WTC11 (cell line): ENCODE data around the gene GGCX. TPM values are rescaled to one million over a fixed set of nuclear protein-coding genes. Genes with fewer than 3 reads are reported as not detected.

Experiments
- ATAC-seq: fragments of 200-7000 bp; cut with Tn5 transposase; 2 replicates; pipeline ENCODE4 v1.10.0; 2021; ENCODE audit warnings: mild to moderate bottlenecking, moderate library complexity
- CTCF ChIA-PET: fragments of 300-600 bp; sonication (Branson Sonifier 250); formaldehyde crosslinking; loops from one replicate; lab custom pipeline; 2021; ENCODE audit warnings: antibody characterized with exemption; lab: Charles Lee
- POLR2A ChIA-PET: fragments of 350-600 bp; sonication (Branson Sonifier 250); formaldehyde crosslinking; loops from one replicate; lab custom pipeline; 2021; ENCODE audit warnings: antibody characterized with exemption; lab: Charles Lee
- DNase-seq: peaks from one replicate; pipeline ENCODE4 v3.0.0; 2021; ENCODE audit warnings: low spot score
- H3K27ac Mint-ChIP-seq: 2 replicates; pipeline ENCODE4 v1.8.0; 2021; ENCODE audit warnings: mixed read lengths
- H3K27me3 Mint-ChIP-seq: 2 replicates; pipeline ENCODE4 v1.8.0; 2021; ENCODE audit warnings: low read depth, mild to moderate bottlenecking, moderate library complexity, mixed read lengths
- H3K36me3 Mint-ChIP-seq: 2 replicates; pipeline ENCODE4 v1.8.0; 2021; ENCODE audit warnings: mixed read lengths
- H3K4me1 Mint-ChIP-seq: 2 replicates; pipeline ENCODE4 v1.8.0; 2022; ENCODE audit warnings: mixed read lengths
- H3K4me3 Mint-ChIP-seq: 2 replicates; pipeline ENCODE4 v1.8.0; 2021; ENCODE audit warnings: mild to moderate bottlenecking, moderate library complexity, mixed read lengths
- H3K9me3 Mint-ChIP-seq: 2 replicates; pipeline ENCODE4 v1.8.0; 2021; ENCODE audit warnings: mixed read lengths
- ATF1 ChIP-seq: sonication (generic); formaldehyde crosslinking; IDR thresholded peaks from 2 replicates; pipeline ENCODE4 v1.8.1; 2023; ENCODE audit warnings: mild to moderate bottlenecking, moderate library complexity, missing genetic modification reagents
- CBFB ChIP-seq: sonication (generic); formaldehyde crosslinking; IDR thresholded peaks from 2 replicates; pipeline ENCODE4 v1.8.1; 2022; ENCODE audit warnings: mild to moderate bottlenecking, low read depth, missing genetic modification reagents
- ELF4 ChIP-seq: sonication (generic); formaldehyde crosslinking; IDR thresholded peaks from 2 replicates; pipeline ENCODE4 v1.8.1; 2022; ENCODE audit warnings: low read depth, mild to moderate bottlenecking, moderate library complexity, missing genetic modification reagents
- EMX1 ChIP-seq: fragments of 250-450 bp; sonication (Bioruptor Pico); IDR thresholded peaks from 2 replicates; pipeline ENCODE4 v1.8.0; 2021; ENCODE audit warnings: mild to moderate bottlenecking
- FOXJ3 ChIP-seq: sonication (generic); formaldehyde crosslinking; IDR thresholded peaks from 2 replicates; pipeline ENCODE4 v1.9.0; 2021; ENCODE audit warnings: missing genetic modification reagents, mild to moderate bottlenecking, borderline replicate concordance
- FOXK1 ChIP-seq: sonication (generic); formaldehyde crosslinking; IDR thresholded peaks from 2 replicates; pipeline ENCODE4 v1.8.0; 2022; ENCODE audit warnings: mild to moderate bottlenecking, moderate library complexity, missing genetic modification reagents
- JAZF1 ChIP-seq: fragments of 250-450 bp; sonication (Bioruptor Pico); IDR thresholded peaks from 2 replicates; pipeline ENCODE4 v1.9.0; 2021; ENCODE audit warnings: moderate library complexity, mild to moderate bottlenecking, inconsistent platforms
- NFYB ChIP-seq: sonication (generic); formaldehyde crosslinking; conservative IDR thresholded peaks from 2 replicates; pipeline ENCODE4 v1.8.0; 2022; ENCODE audit warnings: low read depth, missing genetic modification reagents
- OVOL2 ChIP-seq: fragments of 250-450 bp; sonication (Bioruptor Pico); IDR thresholded peaks from 2 replicates; pipeline ENCODE4 v1.9.0; 2021; ENCODE audit warnings: mild to moderate bottlenecking, borderline replicate concordance
- SOX15 ChIP-seq: fragments of 250-450 bp; sonication (Bioruptor Pico); IDR thresholded peaks from 2 replicates; pipeline ENCODE4 v1.9.0; 2021; ENCODE audit warnings: mild to moderate bottlenecking
- TEAD4 ChIP-seq: sonication (generic); formaldehyde crosslinking; IDR thresholded peaks from 2 replicates; pipeline ENCODE4 v1.8.0; 2022; ENCODE audit warnings: mild to moderate bottlenecking, missing genetic modification reagents
- TP53 ChIP-seq: sonication (generic); formaldehyde crosslinking; IDR thresholded peaks from 2 replicates; pipeline ENCODE4 v1.8.1; 2023; ENCODE audit warnings: mild to moderate bottlenecking, missing genetic modification reagents
- ZBTB21 ChIP-seq: sonication (generic); formaldehyde crosslinking; IDR thresholded peaks from 2 replicates; pipeline ENCODE4 v1.8.1; 2023; ENCODE audit warnings: mild to moderate bottlenecking, missing genetic modification reagents, borderline replicate concordance
- ZNF416 ChIP-seq: fragments of 250-450 bp; sonication (Bioruptor Pico); IDR thresholded peaks from 2 replicates; pipeline ENCODE4 v1.9.0; 2021; ENCODE audit warnings: mild to moderate bottlenecking, inconsistent platforms
- ZNF671 ChIP-seq: fragments of 250-450 bp; sonication (Bioruptor Pico); IDR thresholded peaks from 2 replicates; pipeline ENCODE4 v1.8.0; 2021; ENCODE audit warnings: mild to moderate bottlenecking
- total RNA-seq: library from RNA; stranded (reverse); gene quantifications from 3 replicates; pipeline ENCODE4 v1.2.3, GENCODE V29; 2021
- TF ChIP-seq, protein P1 (sequence below): fragments of 250-450 bp; sonication (Bioruptor Pico); IDR thresholded peaks from 2 replicates; pipeline ENCODE4 v1.9.0; 2021; ENCODE audit warnings: mild to moderate bottlenecking, borderline replicate concordance
- TF ChIP-seq, protein P2 (sequence below): fragments of 250-450 bp; sonication (Bioruptor Pico); IDR thresholded peaks from 2 replicates; pipeline ENCODE4 v2.1.2; 2022; ENCODE audit warnings: mild to moderate bottlenecking, moderate library complexity
- TF ChIP-seq, protein P3 (sequence below): sonication (generic); formaldehyde crosslinking; IDR thresholded peaks from 2 replicates; pipeline ENCODE4 v1.8.0; 2022; ENCODE audit warnings: missing genetic modification reagents
- TF ChIP-seq, protein P4 (sequence below): sonication (generic); formaldehyde crosslinking; IDR thresholded peaks from 2 replicates; pipeline ENCODE4 v1.8.1; 2023; ENCODE audit warnings: mild to moderate bottlenecking, missing genetic modification reagents
- TF ChIP-seq, protein P5 (sequence below): sonication (generic); formaldehyde crosslinking; IDR thresholded peaks from 2 replicates; pipeline ENCODE4 v1.8.1; 2023; ENCODE audit warnings: mild to moderate bottlenecking, moderate library complexity, missing genetic modification reagents

The GGCX gene
- total RNA-seq, 1 experiment from 2014 or later, result 40.9 TPM

DNA sequence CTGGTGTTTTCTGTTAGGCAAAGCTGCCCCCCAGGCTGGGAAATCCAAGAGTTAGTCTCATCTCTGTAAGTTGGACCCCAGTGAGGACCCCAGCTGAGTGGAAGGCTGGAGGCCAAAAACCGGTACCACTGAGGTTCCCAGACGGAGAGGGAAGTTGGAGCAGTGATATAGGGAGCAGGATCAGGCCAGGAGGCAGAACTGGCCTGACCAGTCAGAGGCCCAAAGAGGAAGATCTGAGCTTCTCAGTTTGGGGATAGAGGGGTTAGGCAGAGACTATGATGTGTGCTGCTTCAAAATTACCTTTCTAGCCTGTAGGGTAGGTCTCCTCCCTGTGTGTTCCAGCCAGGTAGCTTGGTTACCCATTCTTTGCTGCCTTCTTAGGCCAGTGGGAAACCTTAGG is 29.7 kb upstream of the GGCX start (continued):
- TF ChIP-seq, protein P1, sequence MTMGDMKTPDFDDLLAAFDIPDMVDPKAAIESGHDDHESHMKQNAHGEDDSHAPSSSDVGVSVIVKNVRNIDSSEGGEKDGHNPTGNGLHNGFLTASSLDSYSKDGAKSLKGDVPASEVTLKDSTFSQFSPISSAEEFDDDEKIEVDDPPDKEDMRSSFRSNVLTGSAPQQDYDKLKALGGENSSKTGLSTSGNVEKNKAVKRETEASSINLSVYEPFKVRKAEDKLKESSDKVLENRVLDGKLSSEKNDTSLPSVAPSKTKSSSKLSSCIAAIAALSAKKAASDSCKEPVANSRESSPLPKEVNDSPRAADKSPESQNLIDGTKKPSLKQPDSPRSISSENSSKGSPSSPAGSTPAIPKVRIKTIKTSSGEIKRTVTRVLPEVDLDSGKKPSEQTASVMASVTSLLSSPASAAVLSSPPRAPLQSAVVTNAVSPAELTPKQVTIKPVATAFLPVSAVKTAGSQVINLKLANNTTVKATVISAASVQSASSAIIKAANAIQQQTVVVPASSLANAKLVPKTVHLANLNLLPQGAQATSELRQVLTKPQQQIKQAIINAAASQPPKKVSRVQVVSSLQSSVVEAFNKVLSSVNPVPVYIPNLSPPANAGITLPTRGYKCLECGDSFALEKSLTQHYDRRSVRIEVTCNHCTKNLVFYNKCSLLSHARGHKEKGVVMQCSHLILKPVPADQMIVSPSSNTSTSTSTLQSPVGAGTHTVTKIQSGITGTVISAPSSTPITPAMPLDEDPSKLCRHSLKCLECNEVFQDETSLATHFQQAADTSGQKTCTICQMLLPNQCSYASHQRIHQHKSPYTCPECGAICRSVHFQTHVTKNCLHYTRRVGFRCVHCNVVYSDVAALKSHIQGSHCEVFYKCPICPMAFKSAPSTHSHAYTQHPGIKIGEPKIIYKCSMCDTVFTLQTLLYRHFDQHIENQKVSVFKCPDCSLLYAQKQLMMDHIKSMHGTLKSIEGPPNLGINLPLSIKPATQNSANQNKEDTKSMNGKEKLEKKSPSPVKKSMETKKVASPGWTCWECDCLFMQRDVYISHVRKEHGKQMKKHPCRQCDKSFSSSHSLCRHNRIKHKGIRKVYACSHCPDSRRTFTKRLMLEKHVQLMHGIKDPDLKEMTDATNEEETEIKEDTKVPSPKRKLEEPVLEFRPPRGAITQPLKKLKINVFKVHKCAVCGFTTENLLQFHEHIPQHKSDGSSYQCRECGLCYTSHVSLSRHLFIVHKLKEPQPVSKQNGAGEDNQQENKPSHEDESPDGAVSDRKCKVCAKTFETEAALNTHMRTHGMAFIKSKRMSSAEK (CRISPR knock-in tag), result no peak

DNA sequence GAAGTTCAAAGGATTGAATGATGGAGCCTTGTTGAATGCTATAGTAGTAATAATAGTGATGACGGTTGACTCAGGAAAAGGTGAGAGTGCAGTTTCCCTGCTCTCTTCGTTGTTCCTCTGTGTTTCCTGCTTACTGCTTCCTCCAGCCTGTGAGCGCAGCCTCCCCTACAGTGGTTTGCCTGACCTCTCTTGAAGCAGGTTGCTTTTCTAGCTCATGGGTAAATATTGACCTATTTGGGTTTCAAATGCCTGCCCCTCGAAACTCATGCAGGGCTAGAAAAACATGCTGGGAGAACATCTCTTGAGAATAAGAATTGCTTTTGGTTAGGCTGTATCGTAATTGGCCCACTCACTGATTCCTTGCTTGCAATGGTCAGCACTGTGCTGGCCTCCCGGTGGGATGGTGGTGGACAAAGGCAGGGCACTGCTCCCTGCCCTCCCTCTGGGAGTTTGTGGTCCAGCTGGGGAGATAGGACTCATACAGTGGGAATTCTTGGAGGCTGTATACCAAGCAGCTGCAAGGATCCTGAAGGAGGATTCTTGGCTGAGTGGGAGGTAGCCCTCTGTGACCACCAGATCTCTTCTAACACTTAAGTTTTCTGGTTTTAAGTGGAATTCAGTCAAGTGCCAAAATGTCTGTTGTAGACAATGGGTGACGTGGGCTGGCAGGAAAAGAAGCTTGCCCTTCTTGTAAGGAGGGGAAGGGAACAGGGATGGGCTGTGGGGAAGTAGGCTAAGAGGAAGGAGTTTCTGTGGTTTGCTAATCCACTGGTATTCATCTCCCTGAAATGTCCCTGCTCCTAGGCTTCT is 28.9 kb upstream of the GGCX start:
- CTCF ChIA-PET, result no interaction called here
- Mint-ChIP-seq H3K4me3 (no peak overlapping the region), H3K9me3 (no peaks in the 10 kb centered on the region), H3K27me3 (peaks cover 25% of the 10 kb centered on the region), H3K27ac (no peak overlapping the region), H3K36me3 (no peaks in the 10 kb centered on the region), H3K4me1 (peaks cover 16% of the 10 kb centered on the region)
- no peak for DNase-seq
- POLR2A ChIA-PET, result interaction anchor here (1.0 kb wide), 2 partner anchors 10 to 13 kb away, joined by 3 to 9 read pairs; partner anchors contain the start of gene VAMP8
- TF ChIP-seq ZBTB21 (CRISPR knock-in tag) (no peak), OVOL2 (CRISPR knock-in tag) (no peak), NFYB (CRISPR knock-in tag) (no peak), FOXJ3 (CRISPR knock-in tag) (no peak), ZNF416 (CRISPR knock-in tag) (no peak), SOX15 (CRISPR knock-in tag) (no peak), ATF1 (no peak), TP53 (no peak), ZNF671 (CRISPR knock-in tag) (no peak), ELF4 (CRISPR knock-in tag) (no peak), TEAD4 (no peak), JAZF1 (CRISPR knock-in tag) (no peak), FOXK1 (CRISPR knock-in tag) (no peak), EMX1 (CRISPR knock-in tag) (no peak), CBFB (no peak)
- TF ChIP-seq, protein P2, sequence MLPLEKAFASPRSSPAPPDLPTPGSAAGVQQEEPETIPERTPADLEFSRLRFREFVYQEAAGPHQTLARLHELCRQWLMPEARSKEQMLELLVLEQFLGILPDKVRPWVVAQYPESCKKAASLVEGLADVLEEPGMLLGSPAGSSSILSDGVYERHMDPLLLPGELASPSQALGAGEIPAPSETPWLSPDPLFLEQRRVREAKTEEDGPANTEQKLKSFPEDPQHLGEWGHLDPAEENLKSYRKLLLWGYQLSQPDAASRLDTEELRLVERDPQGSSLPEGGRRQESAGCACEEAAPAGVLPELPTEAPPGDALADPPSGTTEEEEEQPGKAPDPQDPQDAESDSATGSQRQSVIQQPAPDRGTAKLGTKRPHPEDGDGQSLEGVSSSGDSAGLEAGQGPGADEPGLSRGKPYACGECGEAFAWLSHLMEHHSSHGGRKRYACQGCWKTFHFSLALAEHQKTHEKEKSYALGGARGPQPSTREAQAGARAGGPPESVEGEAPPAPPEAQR (CRISPR knock-in tag), result no peak
- TF ChIP-seq, protein P3, sequence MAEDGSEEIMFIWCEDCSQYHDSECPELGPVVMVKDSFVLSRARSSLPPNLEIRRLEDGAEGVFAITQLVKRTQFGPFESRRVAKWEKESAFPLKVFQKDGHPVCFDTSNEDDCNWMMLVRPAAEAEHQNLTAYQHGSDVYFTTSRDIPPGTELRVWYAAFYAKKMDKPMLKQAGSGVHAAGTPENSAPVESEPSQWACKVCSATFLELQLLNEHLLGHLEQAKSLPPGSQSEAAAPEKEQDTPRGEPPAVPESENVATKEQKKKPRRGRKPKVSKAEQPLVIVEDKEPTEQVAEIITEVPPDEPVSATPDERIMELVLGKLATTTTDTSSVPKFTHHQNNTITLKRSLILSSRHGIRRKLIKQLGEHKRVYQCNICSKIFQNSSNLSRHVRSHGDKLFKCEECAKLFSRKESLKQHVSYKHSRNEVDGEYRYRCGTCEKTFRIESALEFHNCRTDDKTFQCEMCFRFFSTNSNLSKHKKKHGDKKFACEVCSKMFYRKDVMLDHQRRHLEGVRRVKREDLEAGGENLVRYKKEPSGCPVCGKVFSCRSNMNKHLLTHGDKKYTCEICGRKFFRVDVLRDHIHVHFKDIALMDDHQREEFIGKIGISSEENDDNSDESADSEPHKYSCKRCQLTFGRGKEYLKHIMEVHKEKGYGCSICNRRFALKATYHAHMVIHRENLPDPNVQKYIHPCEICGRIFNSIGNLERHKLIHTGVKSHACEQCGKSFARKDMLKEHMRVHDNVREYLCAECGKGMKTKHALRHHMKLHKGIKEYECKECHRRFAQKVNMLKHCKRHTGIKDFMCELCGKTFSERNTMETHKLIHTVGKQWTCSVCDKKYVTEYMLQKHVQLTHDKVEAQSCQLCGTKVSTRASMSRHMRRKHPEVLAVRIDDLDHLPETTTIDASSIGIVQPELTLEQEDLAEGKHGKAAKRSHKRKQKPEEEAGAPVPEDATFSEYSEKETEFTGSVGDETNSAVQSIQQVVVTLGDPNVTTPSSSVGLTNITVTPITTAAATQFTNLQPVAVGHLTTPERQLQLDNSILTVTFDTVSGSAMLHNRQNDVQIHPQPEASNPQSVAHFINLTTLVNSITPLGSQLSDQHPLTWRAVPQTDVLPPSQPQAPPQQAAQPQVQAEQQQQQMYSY (CRISPR knock-in tag), result no peak
- TF ChIP-seq, protein P4, sequence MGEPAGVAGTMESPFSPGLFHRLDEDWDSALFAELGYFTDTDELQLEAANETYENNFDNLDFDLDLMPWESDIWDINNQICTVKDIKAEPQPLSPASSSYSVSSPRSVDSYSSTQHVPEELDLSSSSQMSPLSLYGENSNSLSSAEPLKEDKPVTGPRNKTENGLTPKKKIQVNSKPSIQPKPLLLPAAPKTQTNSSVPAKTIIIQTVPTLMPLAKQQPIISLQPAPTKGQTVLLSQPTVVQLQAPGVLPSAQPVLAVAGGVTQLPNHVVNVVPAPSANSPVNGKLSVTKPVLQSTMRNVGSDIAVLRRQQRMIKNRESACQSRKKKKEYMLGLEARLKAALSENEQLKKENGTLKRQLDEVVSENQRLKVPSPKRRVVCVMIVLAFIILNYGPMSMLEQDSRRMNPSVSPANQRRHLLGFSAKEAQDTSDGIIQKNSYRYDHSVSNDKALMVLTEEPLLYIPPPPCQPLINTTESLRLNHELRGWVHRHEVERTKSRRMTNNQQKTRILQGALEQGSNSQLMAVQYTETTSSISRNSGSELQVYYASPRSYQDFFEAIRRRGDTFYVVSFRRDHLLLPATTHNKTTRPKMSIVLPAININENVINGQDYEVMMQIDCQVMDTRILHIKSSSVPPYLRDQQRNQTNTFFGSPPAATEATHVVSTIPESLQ (CRISPR knock-in tag), result no peak
- TF ChIP-seq, protein P5, sequence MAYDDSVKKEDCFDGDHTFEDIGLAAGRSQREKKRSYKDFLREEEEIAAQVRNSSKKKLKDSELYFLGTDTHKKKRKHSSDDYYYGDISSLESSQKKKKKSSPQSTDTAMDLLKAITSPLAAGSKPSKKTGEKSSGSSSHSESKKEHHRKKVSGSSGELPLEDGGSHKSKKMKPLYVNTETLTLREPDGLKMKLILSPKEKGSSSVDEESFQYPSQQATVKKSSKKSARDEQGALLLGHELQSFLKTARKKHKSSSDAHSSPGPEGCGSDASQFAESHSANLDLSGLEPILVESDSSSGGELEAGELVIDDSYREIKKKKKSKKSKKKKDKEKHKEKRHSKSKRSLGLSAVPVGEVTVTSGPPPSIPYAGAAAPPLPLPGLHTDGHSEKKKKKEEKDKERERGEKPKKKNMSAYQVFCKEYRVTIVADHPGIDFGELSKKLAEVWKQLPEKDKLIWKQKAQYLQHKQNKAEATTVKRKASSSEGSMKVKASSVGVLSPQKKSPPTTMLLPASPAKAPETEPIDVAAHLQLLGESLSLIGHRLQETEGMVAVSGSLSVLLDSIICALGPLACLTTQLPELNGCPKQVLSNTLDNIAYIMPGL (CRISPR knock-in tag), result no peak
- no peak for ATAC-seq
